Mononuclear cell (primary cell): ENCODE results near the gene MAPK13. TPM values are rescaled to one million over a fixed set of nuclear protein-coding genes. Genes with fewer than 3 reads are reported as not detected.

Experiments used
- H3K27me3 ChIP-seq: 2 replicates; pipeline ENCODE4 v1.6.0; 2011; ENCODE audit warnings: low read length, control low read depth; ENCODE audit not compliant: insufficient read depth
- H3K4me1 ChIP-seq: 2 replicates; pipeline ENCODE4 v1.5.1; 2011; ENCODE audit warnings: mild to moderate bottlenecking, low read length, control low read depth; ENCODE audit not compliant: insufficient read depth
- H3K4me3 ChIP-seq: 2 replicates; pipeline ENCODE4 v1.5.1; 2011; ENCODE audit warnings: mild to moderate bottlenecking, low read length, moderate library complexity
- H3K9me3 ChIP-seq: 2 replicates; pipeline ENCODE4 v1.5.1; 2011; ENCODE audit warnings: low read depth, mild to moderate bottlenecking, control low read depth, low read length
- total RNA-seq: library from RNA; depleted of rRNA; stranded (reverse); fragments of >200 nt; gene quantifications from one replicate; pipeline ENCODE4 v1.2.3, GENCODE V29; 2012

Gene MAPK13
- total RNA-seq, 1 donor, result 16.9 TPM

DNA sequence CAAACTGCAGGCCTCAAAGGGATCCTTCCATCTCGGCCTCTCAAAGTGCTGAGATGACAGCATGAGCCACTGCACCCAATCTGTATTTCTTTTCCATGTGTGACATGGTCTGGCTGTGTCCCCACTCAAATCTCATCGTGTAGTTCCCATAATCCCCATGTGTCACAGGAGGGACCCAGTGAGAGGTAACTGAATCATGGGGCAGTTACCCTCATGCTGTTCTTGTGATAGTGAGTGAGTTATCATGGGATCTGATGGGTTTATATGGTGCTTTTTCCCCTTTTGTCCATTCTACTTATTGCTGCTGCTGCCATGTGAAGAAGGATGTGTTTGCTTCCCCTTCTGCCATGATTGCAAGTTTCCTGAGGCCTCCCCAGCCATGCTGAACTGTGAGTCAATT is 55.9 kb downstream of the MAPK13 start:
- Histone ChIP-seq H3K4me1 (peaks cover 12% of the 10 kb centered on the region), H3K27me3 (no peaks in the 10 kb centered on the region), H3K9me3 (no peaks in the 10 kb centered on the region), H3K4me3 (no peak overlapping the region)

DNA sequence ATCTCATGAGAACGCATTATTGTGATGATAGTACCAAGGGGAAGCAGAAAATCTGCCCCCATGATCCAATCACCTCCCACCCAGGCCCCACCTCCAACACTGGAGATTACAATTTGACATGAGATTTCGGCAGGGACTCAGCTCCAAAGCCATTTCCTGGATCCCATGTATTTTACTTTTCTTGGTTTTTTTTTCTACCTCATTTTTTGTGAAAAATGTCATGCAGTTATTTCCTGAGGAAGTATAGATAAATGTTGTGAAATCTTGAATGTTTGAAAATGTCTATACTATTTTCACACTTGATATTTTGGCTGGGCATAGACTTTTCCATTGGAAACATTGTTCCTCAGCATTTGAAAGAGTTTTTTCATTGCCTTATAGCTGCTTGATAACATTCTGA is 57.1 kb downstream of the MAPK13 start:
- no peak overlapping the region for H3K4me3 ChIP-seq
- peaks cover 12% of the 10 kb centered on the region for H3K4me1 ChIP-seq
- no peaks in the 10 kb centered on the region for H3K9me3 ChIP-seq
- no peaks in the 10 kb centered on the region for H3K27me3 ChIP-seq

Other genes with a start within 250 kb of the MAPK13 start
- gene SRPK1, start 209.4 kb upstream of the MAPK13 start, total RNA-seq, result 70.7 TPM
- gene SLC26A8, start 105.9 kb upstream of the MAPK13 start, total RNA-seq, result 0.10 TPM
- gene MAPK14, start 102.7 kb upstream of the MAPK13 start, total RNA-seq, result 86.9 TPM
- 24.0 TPM for gene BRPF3, start 66.2 kb downstream of the MAPK13 start, total RNA-seq
- gene PNPLA1, start 139.5 kb downstream of the MAPK13 start, total RNA-seq, result 1.2 TPM
- gene BNIP5, start 206.4 kb downstream of the MAPK13 start, total RNA-seq, result not detected